Stimulated activated CD4-positive, alpha-beta T cell treated with anti-CD3 and anti-CD28 coated beads, TNF-alpha, amount 100 ng/mL, for 1 hour (primary cell): ENCODE data around the gene EHD3.

Source experiments
- DNase-seq, 3 donors: peaks; one replicate each; pipeline ENCODE4 v3.0.0-alpha.2; 2020; ENCODE audit warnings: low read depth in 3 of 3, low spot score in 1 of 3

Gene EHD3

GRCh38 chr2:31284107-31284506 lies 50.2 kb downstream of the EHD3 start:
- DNase-seq: no peak

GRCh38 chr2:31286230-31286629 lies 52.3 kb downstream of the EHD3 start:
- no peak for DNase-seq

DNA sequence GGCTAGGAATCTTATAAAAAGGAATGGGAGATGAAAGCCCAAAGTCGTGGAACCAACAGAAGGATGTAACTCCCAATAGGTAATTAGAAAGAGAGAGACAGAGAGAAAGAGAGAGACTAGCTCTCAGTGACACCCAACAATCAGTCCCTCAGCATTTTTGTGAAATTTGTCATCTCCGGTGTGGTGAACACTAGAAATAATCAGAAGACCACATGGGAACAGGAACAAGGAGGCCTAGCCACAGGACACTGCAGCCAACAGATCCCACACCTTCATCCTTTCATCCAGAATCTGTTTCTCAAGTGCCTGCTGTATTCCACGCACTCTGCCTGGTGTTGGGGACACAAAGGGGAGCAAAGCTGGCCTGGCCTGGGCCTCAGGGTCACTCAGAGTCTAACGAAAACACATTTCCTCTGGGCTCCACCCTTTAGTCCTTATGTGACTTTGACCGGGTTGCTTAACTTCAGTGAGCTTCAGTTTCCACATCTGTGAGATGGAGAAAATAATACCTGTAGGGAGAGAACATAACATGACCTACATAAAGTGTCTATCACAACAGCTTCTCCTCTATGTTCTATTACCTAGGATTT lies 53.1 kb downstream of the EHD3 start:
- DNase-seq: no peak

DNA sequence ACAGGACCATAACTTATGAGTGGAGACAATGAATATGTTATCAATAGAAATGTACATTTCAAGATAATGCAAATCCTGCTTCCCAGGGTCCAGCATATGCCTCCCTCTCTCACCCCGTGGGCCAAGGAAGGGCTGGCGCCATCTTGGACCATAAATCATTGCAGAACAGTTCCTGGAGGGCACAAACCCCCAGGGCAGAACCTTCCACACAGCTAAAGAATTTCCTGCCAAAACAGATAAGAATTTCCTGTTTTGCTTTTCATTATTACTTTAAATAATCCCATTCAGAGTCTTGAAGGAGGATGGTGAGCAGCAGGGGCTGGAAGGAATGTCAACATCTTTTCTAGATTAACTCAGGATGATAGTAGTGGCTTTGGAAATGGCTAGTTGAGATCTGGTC lies 53.7 kb downstream of the EHD3 start:
- no peak for DNase-seq

GRCh38 chr2:31294196-31294595 lies 60.2 kb downstream of the EHD3 start:
- no peak for DNase-seq

DNA sequence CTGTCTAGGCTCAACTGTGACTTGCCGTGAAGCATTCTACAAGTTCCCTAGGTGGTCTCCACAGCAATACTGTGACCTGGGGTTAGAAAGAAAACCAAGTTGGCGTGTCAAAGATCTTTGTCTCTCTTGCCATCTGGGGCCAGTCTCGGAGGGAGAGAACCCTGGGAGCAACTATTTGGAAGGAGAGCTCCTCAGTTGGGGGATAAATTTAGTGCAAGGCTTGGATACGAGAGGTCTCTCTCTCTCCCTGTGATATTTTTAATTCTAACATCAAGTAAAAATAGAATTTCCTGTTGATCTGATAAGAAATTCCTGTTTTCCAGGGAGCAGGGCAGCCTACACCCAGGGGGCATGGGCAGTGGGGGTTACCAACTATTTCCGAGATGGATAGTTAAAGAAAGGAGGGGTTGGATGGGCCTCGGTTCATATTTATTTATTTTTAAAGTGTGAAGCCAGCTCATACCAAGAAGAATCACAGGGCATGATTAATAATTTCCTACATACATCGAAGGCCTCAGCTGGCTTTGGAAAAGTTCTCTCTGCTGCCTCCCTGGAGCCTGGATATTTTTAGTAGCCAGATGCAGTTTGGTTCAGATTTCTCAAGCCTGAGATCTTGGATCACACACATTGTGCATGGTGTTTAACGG lies 62.8 kb downstream of the EHD3 start:
- no peak for DNase-seq

- no peak for DNase-seq
Measured at GRCh38 chr2:31297751-31298150, 63.8 kb downstream of the EHD3 start.

DNA sequence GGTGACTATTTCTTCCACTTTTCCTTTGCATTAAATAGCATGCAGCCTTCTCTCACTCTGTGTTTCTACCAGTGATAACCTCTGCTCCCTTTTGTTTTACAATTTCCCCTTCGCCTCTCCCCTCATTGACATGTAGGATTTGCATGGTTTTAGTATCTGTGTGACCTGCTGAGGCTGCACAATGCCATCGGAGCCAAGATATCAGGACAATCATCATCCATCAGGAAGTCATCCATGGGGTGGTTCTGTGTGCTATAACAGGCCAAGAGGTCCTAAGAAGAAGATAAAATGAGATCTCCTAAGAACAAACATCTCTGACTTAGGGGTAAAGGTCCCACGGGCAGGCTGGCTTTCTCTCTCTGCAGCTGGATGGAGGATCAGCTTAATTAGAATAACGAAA lies 65.6 kb downstream of the EHD3 start:
- no peak for DNase-seq

DNA sequence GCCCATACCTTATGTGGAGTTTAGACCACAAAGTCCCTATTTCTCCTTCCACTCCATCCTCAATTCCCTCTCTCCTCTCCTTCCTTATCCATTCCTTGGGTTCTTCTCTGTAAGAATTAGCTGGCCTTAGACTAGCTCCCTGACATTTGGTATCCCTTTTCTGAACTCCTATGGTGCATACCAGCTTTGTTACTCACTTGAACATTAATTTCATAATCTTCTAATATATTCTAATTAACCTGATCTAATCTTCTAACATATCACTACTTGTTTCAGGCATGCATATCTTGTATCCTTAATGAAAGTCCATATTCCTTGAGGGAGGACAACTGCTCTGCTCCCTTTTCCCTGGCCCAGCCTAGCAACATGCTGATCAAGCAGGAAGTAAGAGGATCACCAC lies 66.4 kb downstream of the EHD3 start:
- DNase-seq: no peak

GRCh38 chr2:31302940-31303563 lies 69.1 kb downstream of the EHD3 start:
- DNase-seq: no peak

- no peak for DNase-seq
Measured at GRCh38 chr2:31304816-31305215, 70.9 kb downstream of the EHD3 start.

- DNase-seq: no peak
Measured at GRCh38 chr2:31312898-31313297, 78.9 kb downstream of the EHD3 start.

DNA sequence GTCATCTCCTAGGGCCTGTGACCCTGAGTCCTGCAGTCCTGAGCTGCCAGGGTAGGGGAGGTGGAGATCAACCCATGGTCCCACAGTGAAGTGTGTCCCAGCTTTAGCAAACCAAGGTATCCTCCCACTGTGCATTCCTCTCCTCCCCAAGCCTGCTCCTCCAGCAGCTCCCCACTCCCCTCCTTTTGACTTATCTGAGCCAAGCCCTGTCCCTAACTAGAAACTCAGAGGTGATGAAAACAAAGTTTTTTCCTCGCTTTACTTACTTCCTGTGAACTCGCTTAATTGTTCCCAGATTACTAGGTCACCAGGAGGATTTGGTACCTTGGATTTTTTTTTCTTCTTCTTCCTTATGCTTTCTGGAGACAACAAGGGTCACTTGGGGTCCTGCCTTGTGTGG lies 80.8 kb downstream of the EHD3 start:
- DNase-seq: no peak

DNA sequence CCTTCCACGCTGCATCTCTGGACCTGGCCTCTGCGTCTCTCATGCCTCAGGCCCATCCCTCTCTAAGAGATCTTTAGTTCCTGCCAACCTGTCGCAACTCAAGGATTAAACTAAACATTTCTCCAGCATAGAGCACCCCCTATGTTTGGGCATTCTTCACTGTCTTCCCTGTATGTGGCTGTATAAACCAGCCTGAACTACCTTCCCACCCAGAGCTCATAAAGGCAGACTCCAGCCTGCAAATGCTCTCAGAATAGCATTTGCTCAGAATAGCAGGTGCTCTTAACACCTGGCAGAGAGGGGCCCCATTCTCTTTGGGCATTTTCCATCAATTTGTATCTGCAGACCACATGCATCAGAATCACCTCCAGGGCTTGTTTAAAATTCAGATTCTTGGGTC lies 83.4 kb downstream of the EHD3 start:
- no peak for DNase-seq

DNA sequence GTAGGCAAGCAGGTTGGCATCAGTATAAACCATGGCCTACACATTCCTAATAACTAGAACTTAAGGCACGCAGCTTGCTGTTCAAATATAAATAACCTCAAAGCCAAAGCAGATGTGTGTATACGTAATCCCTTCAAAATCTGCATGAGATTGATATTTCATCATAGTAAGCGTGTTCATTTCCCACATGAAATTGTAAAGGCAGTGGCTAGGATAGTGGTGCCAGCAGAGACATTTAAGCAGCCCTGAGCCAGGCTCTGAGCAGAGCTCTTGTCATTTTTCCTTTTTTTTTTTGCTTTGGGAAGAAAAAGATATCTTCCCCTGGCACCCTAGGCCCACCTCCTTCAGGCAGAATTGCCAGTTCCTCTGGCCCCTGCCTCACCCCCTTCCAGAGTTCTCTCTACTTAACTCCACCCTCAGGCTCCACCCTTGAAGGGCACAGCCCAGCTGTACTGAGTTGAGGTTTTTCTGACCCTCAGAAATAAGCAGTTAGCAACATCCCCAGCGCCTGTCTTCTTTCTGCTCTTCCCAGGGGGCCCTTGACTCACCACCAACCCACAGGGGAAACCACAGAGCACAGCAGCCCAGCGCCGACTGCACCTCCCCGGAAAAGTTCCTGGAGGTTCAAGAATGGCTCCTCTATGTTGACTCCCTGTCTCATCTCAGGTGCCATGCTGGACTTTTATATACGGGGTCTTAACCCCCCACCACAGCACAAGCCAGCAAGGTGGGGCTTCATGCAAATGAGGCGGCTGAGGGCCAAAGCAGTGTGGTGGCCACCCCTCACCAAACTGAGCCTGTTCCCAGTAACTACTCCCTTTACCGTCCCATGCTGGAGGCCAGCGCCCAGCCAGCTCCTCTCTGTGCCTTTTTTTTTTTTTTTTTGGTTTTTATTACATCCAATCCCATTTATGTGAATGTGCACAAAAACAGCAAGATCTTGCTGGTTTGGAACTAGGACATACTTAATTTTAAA lies 84.7 kb downstream of the EHD3 start:
- DNase-seq: no peak
